Colonic mucosa (tissue), 4 donors: Measurements from ENCODE around the gene AUNIP. TPM values are rescaled to one million over a fixed set of nuclear protein-coding genes. Genes with fewer than 3 reads are reported as not detected.

Experiments used
- DNase-seq: peaks from one replicate; pipeline ENCODE4 v3.0.0-alpha.2; 2020
- H3K27ac ChIP-seq: fragments of 200-600 bp; one replicate; pipeline ENCODE4 v1.8.0; 2021
- H3K27me3 ChIP-seq: fragments of 200-600 bp; one replicate; pipeline ENCODE4 v1.8.0; 2021
- H3K36me3 ChIP-seq: fragments of 200-600 bp; one replicate; pipeline ENCODE4 v1.8.0; 2021
- H3K4me1 ChIP-seq: fragments of 200-600 bp; one replicate; pipeline ENCODE4 v1.8.0; 2021; ENCODE audit warnings: mild to moderate bottlenecking
- H3K4me3 ChIP-seq: fragments of 200-600 bp; one replicate; pipeline ENCODE4 v1.8.0; 2021
- H3K9ac ChIP-seq, 2 donors: one replicate each; pipeline ENCODE4 v1.7.0; 2013; ENCODE audit warnings: control low read depth in 2 of 2, low read depth in 2 of 2, low read length in 2 of 2
- H3K9me3 ChIP-seq: fragments of 200-600 bp; one replicate; pipeline ENCODE4 v1.8.0; 2021
- intact Hi-C: fragments of 100-400 bp; cut with DNase I; formaldehyde crosslinking; loops from one replicate; pipeline ENCODE4 v1.14.1; 2022
- total RNA-seq, 2 donors: library from RNA; stranded (reverse); fragmentation: NEBNext Ultra II Directional in 1 of 2; extraction: Animal tissue kit (Norgen Biotek cat#: 25700) in 1 of 2; gene quantifications; one replicate each; pipeline ENCODE4 v1.2.1, GENCODE V29; 2021
- TF ChIP-seq, protein P1 (sequence below): fragments of 200-600 bp; IDR thresholded peaks from one replicate; pipeline ENCODE4 v1.8.0; 2022; ENCODE audit warnings: antibody characterized with exemption, mild to moderate bottlenecking
- donor health status: healthy.
- donor health status: DM: no; HTN: no; CAD: no.
- donor health status: DM: no; HTN: no; CAD: no.

The AUNIP gene
- total RNA-seq, 2 donors from 2014 or later: 1.2 to 4.8 TPM

DNA sequence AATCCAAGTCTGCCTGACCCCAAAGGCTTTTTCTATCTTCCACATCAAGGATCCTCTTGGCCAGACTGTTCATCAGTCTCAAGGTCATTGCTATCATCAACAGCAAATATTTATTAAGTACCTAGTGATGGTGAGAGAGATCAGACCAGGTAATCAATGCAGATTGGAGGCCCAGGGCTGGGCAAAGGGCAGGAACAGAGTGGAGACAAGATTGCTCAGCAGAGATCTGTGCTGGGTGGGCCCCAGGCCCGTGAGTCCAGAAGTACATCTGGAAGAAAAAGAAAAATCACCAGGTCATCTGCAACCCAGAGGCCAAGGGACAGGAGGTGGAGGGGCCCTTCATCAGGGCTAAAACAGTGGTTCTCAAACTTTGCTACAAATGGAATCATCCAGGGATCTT, 26.3 kb upstream of the AUNIP start:
- no peak for DNase-seq
- intact Hi-C loops: no loop called here
- Histone ChIP-seq H3K4me3 (no peak overlapping the region), H3K27ac (no peak overlapping the region), H3K9me3 (no peaks in the 10 kb centered on the region), H3K36me3 (no peaks in the 10 kb centered on the region), H3K27me3 (no peaks in the 10 kb centered on the region), H3K4me1 (peaks cover 5% of the 10 kb centered on the region), H3K9ac (no peak overlapping the region)
- TF ChIP-seq, protein P1, sequence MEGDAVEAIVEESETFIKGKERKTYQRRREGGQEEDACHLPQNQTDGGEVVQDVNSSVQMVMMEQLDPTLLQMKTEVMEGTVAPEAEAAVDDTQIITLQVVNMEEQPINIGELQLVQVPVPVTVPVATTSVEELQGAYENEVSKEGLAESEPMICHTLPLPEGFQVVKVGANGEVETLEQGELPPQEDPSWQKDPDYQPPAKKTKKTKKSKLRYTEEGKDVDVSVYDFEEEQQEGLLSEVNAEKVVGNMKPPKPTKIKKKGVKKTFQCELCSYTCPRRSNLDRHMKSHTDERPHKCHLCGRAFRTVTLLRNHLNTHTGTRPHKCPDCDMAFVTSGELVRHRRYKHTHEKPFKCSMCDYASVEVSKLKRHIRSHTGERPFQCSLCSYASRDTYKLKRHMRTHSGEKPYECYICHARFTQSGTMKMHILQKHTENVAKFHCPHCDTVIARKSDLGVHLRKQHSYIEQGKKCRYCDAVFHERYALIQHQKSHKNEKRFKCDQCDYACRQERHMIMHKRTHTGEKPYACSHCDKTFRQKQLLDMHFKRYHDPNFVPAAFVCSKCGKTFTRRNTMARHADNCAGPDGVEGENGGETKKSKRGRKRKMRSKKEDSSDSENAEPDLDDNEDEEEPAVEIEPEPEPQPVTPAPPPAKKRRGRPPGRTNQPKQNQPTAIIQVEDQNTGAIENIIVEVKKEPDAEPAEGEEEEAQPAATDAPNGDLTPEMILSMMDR: no peak

- intact Hi-C loops: no loop called here
- Histone ChIP-seq H3K4me1 (no peaks in the 10 kb centered on the region), H3K9me3 (no peaks in the 10 kb centered on the region), H3K27me3 (no peaks in the 10 kb centered on the region), H3K36me3 (no peaks in the 10 kb centered on the region), H3K27ac (no peak overlapping the region), H3K4me3 (no peak overlapping the region), H3K9ac (no peak overlapping the region)
- DNase-seq: no peak
- TF ChIP-seq, protein P1: no peak
These were observed 22.0 kb upstream of the AUNIP start for GRCh38 chr1:25881266-25881665.

- TF ChIP-seq, protein P1: no peak
- H3K9ac ChIP-seq: no peak overlapping the region
- no peak overlapping the region for H3K27ac ChIP-seq
- H3K36me3 ChIP-seq: no peaks in the 10 kb centered on the region
- DNase-seq: no peak
- no peak overlapping the region for H3K4me3 ChIP-seq
- intact Hi-C loops: no loop called here
- no peaks in the 10 kb centered on the region for H3K27me3 ChIP-seq
- H3K4me1 ChIP-seq: no peaks in the 10 kb centered on the region
- no peaks in the 10 kb centered on the region for H3K9me3 ChIP-seq
These were observed 21.3 kb upstream of the AUNIP start for GRCh38 chr1:25880518-25880917.

DNA sequence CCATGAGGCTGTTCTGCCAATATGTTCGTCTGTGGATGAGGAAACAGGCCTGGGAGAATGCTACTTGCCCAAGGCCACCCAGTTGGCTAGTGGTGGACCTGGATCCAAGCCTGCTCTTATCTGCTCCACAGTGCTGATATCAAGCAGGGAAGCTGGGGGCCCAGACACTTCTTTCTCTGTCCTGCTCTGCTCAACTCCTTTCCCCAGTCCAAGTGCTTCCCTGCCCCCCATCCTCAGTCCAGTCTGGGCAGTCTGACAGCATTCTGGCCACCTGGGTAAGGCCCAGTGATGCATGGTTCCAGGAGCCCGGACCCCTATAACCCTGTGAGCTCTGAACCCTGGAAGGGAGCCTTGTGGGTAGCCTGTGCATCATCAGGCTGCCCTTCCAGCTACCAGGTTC, 20.4 kb upstream of the AUNIP start:
- no peak for DNase-seq
- intact Hi-C loops: no loop called here
- Histone ChIP-seq H3K9ac (no peak overlapping the region), H3K4me3 (no peak overlapping the region), H3K36me3 (no peaks in the 10 kb centered on the region), H3K27ac (no peak overlapping the region), H3K9me3 (no peaks in the 10 kb centered on the region), H3K27me3 (no peaks in the 10 kb centered on the region), H3K4me1 (peaks cover 1% of the 10 kb centered on the region)
- TF ChIP-seq, protein P1: no peak

GRCh38 chr1:25878690-25879089, 19.4 kb upstream of the AUNIP start:
- no peak overlapping the region for H3K27ac ChIP-seq

More at GRCh38 chr1:25878690-25879089, 19.4 kb upstream of the AUNIP start:
- DNase-seq: no peak
- peaks cover 6% of the 10 kb centered on the region for H3K4me1 ChIP-seq
- H3K4me3 ChIP-seq: no peak overlapping the region
- TF ChIP-seq, protein P1: no peak
- no peaks in the 10 kb centered on the region for H3K27me3 ChIP-seq
- no peaks in the 10 kb centered on the region for H3K9me3 ChIP-seq
- intact Hi-C loops: no loop called here
- no peak overlapping the region for H3K9ac ChIP-seq
- H3K36me3 ChIP-seq: no peaks in the 10 kb centered on the region
